AML-193 (cell line): Measurements from ENCODE around the gene TGFBRAP1.

ENCODE experiments used
- DNase-seq, 2 experiments: peaks; one replicate each; lab custom pipeline; 2025; lab: John Stamatoyannopoulos, UW

The TGFBRAP1 gene

GRCh38 chr2:105329561-105330495 lies at the start of gene TGFBRAP1:
Gene TGFBRAP1, minus strand, starts transcription at chr2:105329735. Its CDS starts 21,434 bp downstream, at chr2:105308301.
- peak; percentile 8 to 37 for DNase-seq

GRCh38 chr2:105378921-105379383 lies 49.4 kb upstream of the TGFBRAP1 start:
- DNase-seq = no peak

- DNase-seq = no peak
These were observed 48.8 kb upstream of the TGFBRAP1 start for GRCh38 chr2:105378276-105378840.

GRCh38 chr2:105377871-105378270 lies 48.3 kb upstream of the TGFBRAP1 start:
- DNase-seq = no peak

GRCh38 chr2:105376789-105377240 lies 47.3 kb upstream of the TGFBRAP1 start:
- DNase-seq = no peak

GRCh38 chr2:105376010-105376409 lies 46.5 kb upstream of the TGFBRAP1 start:
- DNase-seq = no peak

- DNase-seq = no peak
These were observed 45.5 kb upstream of the TGFBRAP1 start for GRCh38 chr2:105375001-105375561.

- DNase-seq = no peak
These were observed 44.4 kb upstream of the TGFBRAP1 start for GRCh38 chr2:105373895-105374401.

GRCh38 chr2:105373344-105373781 lies 43.8 kb upstream of the TGFBRAP1 start:
- no peak for DNase-seq

GRCh38 chr2:105371810-105372209 lies 42.3 kb upstream of the TGFBRAP1 start:
- DNase-seq = no peak

- DNase-seq = no peak
These were observed 41.6 kb upstream of the TGFBRAP1 start for GRCh38 chr2:105371156-105371555.

- DNase-seq = peak; percentile 77 to 82
These were observed 40.5 kb upstream of the TGFBRAP1 start for GRCh38 chr2:105369777-105370690.

- DNase-seq = no peak
These were observed 39.3 kb upstream of the TGFBRAP1 start for GRCh38 chr2:105368759-105369408.

- no peak for DNase-seq
These were observed 35.7 kb upstream of the TGFBRAP1 start for GRCh38 chr2:105365206-105365605.

GRCh38 chr2:105364436-105365139 lies 35.1 kb upstream of the TGFBRAP1 start:
- DNase-seq = no peak

- DNase-seq = no peak
These were observed 33.5 kb upstream of the TGFBRAP1 start for GRCh38 chr2:105362862-105363591.

- DNase-seq = no peak
These were observed 31.8 kb upstream of the TGFBRAP1 start for GRCh38 chr2:105361102-105361889.

GRCh38 chr2:105358593-105358992 lies 29.1 kb upstream of the TGFBRAP1 start:
- DNase-seq = no peak

GRCh38 chr2:105357122-105357521 lies 27.6 kb upstream of the TGFBRAP1 start:
- DNase-seq = no peak
